ENCODE results near the gene CHPF.

DNA sequence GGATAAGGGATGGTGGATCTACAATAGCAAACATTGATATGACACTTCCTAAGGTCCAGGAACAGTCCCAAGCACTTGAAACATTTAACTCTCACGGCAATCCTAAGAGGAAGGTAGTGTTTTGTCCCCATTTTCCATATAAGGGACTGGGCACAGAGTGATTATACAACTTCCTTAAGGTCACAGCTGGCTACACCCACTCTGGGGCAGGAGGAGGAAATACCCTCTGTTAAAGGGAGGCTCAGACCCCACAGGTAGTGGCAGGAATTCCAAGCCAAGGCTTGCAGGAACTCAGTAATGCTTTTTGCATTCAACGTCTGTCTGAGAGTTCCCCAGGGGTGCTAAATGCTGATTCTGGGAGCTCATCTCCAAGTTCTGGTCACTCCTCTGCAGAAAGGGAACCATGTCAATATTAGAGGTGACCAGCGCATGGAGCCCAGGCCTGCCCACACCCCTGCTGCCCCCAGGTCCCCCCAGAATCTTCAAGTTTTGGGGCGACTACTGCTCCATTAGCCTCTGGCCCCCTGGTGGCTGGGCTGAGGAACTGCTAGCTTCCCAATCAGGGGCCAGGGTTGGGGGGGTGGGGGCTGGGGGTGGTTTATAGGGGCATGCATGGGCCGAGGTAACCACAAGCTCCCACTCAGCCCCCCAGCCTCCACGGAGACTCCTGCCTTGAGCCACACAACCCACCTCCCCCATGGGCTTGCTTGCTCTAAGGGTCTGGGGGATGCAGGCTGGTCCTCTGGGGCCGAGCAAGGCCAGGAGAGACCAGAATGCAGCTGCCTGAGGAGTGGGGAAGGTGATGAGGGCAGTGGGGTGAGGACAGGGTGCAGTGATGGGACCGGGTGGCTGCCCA lies 16.7 kb upstream of the CHPF start:
- TF ChIP-seq, protein P1, sequence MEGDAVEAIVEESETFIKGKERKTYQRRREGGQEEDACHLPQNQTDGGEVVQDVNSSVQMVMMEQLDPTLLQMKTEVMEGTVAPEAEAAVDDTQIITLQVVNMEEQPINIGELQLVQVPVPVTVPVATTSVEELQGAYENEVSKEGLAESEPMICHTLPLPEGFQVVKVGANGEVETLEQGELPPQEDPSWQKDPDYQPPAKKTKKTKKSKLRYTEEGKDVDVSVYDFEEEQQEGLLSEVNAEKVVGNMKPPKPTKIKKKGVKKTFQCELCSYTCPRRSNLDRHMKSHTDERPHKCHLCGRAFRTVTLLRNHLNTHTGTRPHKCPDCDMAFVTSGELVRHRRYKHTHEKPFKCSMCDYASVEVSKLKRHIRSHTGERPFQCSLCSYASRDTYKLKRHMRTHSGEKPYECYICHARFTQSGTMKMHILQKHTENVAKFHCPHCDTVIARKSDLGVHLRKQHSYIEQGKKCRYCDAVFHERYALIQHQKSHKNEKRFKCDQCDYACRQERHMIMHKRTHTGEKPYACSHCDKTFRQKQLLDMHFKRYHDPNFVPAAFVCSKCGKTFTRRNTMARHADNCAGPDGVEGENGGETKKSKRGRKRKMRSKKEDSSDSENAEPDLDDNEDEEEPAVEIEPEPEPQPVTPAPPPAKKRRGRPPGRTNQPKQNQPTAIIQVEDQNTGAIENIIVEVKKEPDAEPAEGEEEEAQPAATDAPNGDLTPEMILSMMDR (IDR thresholded peaks at IDR 0.05), result peak in 3 of 4 experiments; percentile 32 to 83 (median 42)
- TF ChIP-seq EP300 (IDR thresholded peaks at IDR 0.05) (no peak), POLR2A (IDR thresholded peaks at IDR 0.05) (no peak), POLR2AphosphoS5 (IDR thresholded peaks at IDR 0.05) (no peak)

All from gastroesophageal sphincter (tissue), 3 donors.